HG02970 (cell line): ENCODE measurements around the gene SIPA1.
"Not testable (repeated sequence)": the region's sequence is repeated elsewhere in the genome, so short reads cannot be mapped to it uniquely, and the experiment has no call there.

Experiments
- ATAC-seq: cut with Tn5 transposase; IDR thresholded peaks from one replicate; pipeline ENCODE4 v1.9.1; 2021; ENCODE audit warnings: mild to moderate bottlenecking, moderate library complexity, moderate number of reproducible peaks; ENCODE audit not compliant: unreplicated experiment, low FRiP score

SIPA1 gene

DNA sequence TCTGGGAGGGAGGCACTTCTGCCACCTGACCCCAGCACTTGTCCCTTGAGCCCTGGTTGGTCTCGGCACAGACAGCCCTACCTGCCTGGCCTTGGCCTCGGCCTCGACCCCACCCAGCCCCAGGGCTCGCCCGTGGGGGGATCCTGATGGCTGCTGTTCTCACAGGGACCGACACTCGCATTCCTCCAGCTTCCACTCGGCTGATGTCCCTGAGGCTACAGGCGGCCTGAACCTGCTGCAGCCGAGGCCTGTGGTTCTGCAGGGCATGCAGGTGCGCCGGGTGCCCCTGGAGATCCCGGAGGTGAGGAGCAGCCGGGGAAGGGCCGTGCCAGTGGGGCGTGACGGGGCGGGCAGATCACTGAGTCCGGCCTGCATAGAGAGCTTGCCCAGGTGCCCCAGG lies 17.2 kb upstream of the SIPA1 start:
- ATAC-seq: no peak

DNA sequence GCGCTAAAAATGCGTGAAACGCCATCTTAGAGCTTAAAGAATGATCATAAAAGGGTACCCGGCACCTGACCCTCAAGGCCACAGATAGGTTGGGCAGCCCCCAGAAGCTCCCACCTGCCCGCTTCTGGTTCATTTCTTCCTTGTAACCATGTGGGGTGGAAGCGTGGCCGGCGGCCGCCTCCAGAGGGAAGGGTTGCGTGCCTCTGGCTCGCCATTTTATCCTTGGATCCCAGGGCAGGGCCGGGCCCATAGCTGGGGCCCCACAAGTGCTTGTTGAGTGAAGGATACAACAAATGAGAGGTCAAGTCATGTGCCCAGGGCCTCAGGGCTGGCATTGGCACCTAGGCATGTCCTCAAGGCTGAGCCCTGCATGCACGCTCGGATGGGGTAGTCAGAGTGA lies 16.4 kb upstream of the SIPA1 start:
- no peak for ATAC-seq

DNA sequence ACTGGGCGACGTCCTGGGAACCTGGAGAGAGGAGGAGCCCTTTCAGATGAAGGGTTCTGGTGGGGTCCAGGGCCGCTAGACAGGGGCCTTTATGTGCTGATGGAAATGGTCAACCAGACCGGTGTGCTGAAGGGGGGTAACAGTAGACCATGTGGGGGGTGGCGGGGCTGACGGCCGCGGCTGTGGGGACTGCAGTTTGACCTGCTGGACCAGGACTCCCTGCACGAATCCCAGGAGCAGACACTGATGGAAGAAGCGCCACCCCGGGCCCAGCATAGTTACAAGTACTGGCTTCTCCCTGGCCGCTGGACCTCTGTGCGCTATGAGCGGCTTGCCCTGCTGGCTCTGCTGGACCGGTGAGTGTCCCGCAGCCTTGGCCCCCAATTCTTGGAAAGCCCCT lies 15.9 kb upstream of the SIPA1 start:
- no peak for ATAC-seq

DNA sequence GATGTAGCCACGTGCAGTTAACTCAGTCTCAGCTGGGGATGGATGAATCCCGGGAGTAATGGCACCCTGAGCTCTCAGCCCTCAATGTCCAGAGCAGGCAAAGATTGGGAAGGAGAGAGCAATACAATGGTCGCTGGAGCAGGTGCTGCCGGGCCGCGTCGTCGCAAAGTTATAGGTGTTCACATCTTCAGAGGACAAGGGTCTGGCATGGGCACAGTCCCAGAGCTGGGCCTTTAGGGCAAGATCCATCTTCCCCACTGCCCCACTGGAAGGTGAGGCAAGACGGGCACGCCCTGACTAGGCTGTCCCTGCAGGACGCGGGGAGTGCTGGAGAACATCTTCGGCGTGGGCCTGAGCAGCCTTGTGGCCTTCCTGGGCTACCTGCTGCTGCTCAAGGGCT lies 14.7 kb upstream of the SIPA1 start:
- ATAC-seq: no peak

DNA sequence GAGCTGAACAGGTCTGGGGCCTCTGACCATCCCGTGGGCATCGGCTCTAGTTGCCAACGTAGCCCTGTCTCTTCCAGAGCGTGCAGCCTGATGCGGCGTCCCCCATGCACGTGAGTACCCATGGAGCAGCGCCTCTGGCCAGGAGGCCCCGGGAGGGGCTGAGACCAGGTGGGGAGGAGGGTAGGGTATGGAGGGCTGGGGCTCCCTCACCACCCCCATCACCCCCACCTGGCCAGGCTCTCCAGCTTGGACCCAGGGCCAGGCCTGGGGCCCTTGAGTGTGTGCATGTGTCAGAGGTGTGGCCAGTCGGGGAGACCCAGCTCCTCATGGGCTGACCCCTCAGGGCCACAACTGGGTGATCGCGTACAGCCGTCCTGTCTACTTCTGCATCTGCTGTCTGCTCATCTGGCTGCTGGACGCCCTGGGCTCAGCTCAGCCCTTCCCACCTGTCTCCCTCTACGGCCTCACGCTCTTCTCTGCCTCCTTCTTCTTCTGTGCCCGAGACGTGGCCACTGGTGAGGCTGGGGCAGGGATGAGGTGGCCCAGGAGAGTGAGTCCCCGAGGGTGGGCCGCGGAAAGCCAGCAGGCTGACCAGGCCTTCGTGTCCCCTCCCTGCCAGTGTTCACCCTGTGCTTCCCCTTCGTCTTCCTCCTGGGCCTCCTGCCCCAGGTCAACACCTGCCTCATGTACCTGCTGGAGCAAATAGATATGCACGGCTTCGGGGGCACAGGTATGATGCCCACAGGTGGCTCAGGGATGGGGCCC lies 13.9 kb upstream of the SIPA1 start:
- no peak for ATAC-seq

DNA sequence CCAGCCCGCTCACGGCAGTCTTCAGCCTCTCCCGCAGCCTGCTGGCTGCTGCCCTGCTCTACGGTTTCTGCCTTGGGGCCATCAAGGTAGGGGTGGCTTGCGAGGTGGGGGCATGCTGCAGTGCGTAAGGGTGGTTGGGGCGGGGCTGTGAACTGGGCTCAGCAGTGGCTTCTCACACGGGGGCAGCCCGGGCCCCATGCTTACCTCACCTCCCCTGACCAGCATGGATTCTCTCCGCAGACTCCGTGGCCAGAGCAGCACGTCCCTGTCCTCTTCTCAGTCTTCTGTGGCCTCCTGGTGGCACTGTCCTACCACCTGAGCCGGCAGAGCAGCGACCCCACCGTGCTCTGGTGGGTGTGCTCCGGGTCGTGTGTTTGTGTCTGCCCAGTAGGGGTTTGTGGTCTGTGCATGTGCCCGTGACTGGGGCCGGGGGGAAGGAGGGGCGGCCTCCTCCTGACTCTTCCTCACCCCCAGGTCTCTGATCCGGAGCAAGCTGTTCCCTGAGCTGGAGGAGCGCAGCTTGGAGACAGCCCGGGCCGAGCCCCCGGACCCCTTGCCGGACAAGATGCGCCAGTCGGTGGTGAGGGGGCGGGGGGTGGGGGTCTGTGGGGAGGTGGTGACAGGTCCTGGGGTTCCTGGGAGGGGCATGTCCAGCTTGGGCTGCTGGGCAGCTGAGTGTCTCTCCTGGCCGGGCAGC lies 12.8 kb upstream of the SIPA1 start:
- ATAC-seq: no peak

DNA sequence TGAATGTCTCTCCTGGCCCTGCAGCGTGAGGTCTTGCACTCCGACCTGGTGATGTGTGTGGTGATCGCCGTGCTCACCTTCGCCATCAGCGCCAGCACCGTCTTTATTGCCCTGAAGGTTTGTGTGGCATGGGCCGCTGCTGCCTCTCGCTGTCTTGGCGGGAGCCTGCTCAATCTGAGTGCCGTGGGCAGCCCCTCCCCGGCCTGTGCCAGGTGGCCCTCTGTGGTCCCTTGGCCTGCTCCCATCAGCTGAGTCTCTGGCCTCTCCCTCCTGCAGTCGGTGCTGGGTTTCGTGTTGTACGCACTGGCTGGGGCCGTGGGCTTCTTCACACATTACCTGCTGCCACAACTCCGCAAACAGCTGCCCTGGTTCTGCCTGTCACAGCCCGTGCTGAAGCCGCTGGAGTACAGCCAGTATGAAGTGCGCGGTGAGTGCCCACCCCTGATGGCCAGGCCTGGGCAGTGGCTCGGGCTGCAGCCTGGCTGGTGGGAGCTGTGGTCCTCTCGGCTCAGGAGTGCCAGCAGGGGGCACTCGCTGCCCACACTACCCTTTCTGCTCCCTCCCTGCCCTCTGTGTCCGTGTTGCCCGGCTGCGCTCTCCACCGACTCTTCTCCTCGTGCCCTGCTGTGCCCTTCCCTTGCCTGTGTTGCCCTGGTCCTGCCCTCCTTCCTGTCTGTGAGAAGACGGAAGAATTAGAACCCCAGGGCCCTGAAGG lies 12.1 kb upstream of the SIPA1 start:
- ATAC-seq: no peak

DNA sequence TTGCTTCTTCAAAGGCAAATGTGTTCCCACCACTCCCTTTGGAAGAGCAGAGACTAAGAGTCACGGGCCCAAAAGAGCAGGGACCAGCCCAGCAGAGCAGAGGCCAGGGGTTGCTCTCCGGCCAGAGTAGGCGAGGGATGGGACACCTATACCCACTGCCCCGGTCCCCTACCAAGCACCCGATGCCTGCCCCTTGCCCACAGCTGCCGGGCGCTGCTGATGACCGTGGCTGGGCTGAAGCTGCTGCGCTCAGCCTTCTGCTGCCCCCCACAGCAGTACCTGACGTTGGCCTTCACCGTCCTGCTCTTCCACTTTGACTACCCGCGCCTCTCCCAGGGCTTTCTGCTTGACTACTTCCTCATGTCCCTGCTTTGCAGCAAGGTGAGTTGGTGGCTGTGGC lies 10.7 kb upstream of the SIPA1 start:
- ATAC-seq: no peak

DNA sequence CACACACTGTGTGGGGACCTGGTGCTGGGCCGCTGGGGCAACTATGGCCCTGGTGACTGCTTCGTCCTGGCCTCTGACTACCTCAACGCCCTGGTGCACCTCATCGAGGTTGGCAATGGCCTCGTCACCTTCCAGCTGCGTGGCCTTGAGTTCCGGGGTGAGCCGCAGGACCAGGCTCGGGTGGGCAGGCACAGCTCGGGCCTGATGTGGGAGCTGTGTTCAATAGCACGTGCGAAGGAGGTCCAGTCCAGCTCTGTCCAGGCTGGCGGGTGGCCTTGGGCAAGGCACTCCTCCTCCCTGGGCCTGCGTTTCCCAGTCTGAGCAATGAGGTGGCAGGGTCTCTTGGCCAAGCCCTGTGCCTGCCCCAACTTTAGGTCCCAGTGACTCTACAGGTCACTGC lies 8.3 kb upstream of the SIPA1 start:
- ATAC-seq: no peak

DNA sequence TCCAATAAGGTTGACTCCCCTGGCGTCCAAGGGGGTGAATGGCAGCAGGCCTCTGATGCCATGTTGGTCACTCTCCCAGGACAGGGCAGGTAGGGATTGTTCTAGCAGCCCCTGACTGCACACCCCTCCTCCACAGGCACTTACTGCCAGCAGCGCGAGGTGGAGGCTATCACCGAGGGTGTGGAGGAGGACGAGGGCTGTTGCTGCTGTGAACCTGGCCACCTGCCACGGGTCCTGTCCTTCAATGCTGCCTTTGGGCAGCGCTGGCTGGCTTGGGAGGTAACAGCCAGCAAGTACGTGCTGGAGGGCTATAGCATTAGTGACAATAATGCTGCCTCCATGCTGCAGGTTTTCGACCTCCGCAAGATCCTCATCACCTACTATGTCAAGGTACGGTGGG lies 7.7 kb upstream of the SIPA1 start:
- ATAC-seq: no peak

DNA sequence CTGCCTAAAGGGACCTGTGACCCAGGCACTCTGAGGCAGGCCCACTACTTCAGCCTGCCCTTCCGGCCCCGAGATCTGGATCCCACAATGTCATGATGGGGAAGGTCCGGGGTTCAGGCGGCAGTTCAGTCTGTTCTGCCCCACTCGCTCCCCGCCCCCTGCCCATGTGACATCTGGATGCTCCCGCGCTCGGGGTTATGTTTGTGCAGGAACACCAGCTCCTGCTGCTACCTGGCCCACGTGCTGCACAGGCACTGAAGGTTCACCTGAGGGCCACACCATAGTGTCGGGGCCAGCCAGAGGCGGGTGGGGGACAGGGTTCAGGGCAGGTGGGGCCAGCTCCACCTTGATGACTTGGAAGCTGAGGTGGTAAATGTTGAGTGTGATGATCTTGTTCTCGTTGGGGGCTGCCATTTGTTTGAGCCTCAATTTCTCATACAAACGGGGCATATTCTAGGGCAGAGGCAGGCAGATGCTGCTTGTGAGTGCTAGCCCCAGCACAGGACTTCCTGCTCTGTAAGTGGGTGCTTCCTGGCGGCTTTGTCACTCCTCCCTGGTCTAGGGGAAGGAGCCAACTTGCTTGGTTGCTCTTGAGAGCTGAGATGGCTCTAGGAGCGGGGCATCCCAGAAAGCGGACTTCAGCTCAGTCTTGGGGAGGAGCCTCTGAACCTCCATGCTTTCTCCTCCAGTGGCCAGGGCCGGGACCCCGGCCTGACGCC lies 4.4 kb upstream of the SIPA1 start:
- ATAC-seq: no peak

DNA sequence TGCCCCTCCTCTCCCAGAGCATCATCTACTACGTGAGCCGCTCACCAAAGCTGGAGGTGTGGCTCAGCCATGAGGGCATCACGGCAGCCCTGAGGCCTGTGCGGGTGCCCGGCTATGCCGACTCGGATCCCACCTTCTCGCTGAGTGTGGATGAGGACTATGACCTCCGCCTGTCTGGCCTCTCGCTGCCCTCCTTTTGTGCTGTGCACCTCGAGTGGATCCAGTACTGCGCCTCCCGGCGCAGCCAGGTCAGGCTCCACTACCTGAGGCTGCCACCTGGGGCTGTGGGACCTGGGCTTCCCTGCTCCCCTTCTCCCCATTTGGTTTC lies 3.8 kb upstream of the SIPA1 start:
- no peak for ATAC-seq

DNA sequence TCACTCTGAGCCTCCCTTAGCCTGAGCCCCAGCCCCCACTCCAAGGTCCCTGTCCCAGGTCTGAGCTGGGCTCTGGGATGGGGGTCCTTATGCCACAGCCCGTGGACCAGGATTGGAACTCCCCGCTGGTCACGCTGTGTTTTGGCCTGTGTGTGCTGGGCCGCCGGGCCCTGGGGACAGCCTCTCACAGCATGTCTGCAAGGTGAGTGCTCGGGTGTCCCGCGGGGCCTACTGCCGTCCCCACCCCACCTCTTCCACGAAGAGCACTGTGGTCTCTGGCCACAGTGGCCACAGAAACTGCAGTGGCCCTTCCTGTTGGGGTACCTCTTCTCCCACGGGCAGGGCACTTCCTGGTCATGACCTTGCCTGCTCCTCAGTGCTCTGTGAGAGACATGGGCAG lies 3.5 kb upstream of the SIPA1 start:
- no peak for ATAC-seq

DNA sequence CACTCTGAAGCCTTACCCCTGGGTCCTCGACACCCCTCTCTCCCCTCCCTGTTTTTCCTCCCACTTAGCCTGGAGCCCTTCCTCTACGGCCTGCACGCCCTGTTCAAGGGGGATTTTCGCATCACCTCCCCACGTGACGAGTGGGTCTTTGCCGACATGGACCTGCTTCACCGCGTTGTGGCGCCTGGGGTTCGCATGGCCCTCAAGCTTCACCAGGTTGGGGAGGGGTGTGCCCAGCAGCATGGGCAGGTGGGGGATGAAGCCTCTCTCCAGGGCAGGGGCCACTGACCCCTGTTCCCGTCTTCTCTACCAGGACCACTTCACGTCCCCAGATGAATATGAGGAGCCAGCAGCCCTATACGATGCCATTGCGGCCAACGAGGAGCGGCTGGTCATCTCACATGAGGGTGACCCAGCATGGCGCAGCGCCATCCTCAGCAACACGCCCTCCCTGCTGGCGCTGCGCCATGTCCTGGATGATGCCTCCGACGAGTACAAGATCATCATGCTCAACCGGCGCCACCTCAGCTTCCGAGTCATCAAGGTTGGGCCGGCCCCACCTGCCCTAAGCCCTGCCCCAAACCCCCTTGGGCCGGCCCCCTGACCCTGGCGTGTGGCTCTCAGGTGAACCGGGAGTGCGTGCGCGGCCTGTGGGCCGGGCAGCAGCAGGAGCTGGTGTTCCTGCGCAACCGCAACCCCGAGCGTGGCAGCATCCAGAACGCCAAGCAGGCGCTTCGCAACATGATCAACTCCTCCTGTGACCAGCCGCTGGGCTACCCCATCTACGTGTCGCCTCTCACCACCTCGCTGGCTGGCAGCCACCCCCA lies 2.8 kb upstream of the SIPA1 start:
- ATAC-seq: no peak

DNA sequence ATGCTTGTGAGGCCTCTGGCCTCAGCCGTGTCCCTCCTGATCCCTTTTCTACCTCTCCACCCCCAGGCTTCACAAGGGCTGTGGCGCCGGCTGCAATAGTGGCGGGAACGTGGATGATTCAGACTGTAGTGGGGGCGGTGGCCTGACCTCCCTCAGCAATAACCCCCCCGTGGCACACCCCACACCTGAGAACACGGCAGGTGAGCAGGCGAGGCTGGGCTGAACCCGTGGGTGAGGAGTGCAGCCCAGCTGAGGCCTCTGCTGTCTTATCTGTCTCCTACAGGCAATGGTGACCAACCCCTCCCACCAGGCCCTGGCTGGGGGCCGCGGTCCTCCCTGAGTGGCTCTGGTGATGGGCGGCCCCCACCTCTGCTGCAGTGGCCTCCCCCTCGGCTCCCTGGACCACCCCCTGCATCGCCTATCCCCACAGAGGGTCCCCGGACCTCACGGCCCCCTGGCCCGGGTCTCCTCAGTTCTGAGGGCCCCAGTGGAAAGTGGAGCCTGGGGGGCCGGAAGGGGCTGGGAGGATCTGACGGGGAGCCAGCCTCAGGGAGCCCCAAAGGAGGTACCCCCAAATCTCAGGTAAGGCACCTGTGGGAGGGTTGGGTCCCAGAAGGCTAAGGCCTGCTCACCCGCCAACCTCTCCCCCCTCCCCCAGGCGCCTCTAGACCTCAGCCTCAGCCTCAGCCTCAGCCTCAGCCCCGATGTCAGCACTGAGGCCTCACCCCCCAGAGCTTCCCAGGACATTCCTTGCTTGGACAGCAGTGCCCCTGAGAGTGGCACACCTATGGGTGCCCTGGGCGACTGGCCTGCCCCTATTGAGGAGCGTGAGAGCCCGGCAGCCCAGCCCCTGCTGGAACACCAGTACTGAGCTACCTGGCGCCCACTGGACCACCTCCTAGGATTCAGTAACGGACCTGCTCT lies 1.5 kb upstream of the SIPA1 start:
- ATAC-seq: no peak

DNA sequence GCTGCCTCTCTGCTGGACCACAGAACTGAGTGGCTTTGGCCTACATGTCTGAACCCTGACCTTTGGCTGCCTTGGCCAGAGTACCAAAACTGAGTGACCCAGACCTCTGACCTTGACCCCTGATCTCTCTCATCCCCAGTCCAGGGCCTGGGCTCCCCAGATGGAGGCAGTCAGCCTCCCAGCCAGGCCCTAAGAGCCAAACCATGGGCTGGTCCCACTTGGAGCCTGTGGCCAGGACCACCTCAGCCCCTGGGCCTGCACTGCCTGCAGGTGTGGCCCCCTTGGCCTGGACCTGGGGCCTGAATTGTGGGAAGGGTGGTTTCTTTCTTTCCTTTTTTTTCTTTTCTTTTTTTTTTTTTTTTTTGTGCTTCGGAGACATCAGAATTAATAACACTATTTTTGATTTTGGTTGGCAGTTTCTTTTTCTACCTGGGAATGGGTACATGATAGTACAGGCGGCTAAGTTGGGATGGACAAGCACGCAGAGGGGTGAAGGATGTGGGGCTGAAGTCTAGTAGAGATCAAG lies 806 bp upstream of the SIPA1 start:
- ATAC-seq: no peak

DNA sequence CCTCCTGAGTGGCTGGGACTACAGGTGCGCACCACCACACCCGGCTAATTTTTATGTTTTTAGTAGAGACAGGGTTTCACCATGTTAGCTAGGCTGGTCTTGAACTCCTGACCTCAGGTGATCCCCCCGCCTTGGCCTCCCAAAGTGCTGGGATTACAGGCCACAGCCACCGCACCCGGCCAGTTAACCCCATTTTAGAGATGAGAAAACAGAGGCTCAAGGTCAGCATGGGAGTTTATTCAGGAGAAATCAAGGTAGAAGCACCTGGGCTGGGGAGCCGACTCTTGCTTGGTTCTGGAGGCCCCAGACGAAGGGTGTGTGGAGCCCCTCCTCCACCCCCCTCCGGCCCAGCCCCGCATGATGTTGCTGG lies 1.3 kb downstream of the SIPA1 start:
- not testable (repeated sequence) for ATAC-seq

DNA sequence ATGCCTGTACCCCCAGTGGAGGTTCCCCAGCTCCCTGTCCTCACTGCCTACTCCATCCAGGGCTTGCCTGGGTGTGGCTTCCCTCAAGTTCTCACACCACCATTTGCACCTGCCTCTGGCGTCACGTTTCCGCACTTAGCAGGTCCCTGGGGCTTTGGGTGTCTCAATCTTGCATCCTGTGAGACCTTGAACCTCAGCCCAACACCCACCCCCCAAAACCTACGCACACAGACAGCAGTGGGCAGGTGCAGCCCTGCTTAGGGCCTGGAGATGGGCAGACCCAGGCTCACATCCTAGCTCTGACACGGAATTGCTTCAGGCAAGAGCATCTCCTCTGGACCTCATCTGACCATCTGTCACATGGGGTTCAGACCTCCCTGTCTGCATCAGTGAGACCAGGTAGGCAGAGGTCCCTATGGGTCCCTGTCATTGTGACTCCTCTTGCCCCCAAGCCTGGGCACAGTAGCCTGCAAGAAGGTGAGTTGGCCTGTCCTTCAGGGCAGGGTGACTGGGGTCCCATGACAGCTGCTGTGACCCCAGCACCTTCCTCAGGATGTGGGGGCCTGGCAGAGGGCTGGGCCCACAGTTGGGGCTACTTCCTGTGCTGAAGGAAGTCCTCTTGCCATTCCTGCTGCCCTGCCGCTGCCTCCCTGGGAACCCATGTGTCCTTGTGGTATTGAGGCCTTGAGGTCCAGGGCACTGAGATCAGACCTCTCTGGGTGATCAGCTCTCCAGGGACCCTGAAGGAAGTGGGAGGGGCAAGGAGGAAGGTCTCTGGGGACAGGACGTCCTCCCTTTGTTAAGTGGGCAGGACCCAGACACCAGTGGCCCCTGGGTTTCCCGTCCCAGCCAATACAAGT lies 2.0 kb downstream of the SIPA1 start:
- no peak for ATAC-seq
